ENCODE data around the gene FAM83C.

The FAM83C gene

DNA sequence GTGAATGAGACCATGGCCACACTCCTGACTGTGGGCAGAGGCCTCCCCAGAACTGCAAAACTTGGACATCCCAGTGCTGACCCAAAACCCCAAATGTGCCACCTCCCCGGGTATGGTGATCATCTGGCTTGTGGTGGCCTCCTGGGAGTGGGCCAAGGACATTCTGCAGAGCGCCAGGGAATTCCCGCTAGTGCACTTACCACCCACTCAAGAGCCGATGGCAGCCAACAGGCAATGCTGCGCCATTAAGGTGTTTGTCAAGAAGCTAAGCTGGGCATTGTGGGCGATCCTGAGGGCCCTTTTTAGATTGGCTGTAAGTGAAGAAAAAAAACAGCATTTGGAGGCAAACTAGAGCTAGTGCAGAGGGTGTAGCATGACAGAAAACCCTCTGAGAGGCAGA lies 56.3 kb downstream of the FAM83C start:
- DNase-seq (ENCODE audit: low read depth) = no peak
